ENCODE measurements around the gene SPINK8. TPM values are rescaled to one million over a fixed set of nuclear protein-coding genes. Genes with fewer than 3 reads are reported as not detected.
A peak's percentile ranks its signal among the peaks of the same experiment; 100 is the strongest.

The SPINK8 gene
- total and polyA plus RNA-seq, 8 donors, result not detected

DNA sequence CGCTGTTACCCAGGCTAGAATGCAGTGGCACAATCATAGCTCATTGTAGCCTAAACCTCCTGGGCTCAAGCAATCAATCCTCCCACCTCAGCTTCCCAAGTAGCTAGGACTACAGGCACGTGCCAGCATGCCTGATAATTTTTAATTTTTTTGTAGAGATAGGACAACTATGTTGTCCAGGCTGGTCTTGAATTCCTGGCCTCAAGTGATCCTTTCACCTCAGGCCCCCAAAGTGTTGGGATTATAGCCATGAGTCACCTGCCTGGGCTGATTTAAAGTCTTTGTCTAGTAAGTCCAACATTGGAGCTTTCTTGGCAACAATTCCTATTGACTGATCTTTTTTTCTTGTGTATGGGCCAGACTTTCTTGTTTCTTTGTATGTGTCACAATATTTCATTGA, 28.1 kb downstream of the SPINK8 start:
- 70 to 74% methylated on average over 2 of the region's 2 CpGs for WGBS, 2 donors
- intact Hi-C loops (cut with DNase I), result no loop called here
- TF ChIP-seq, protein P1, sequence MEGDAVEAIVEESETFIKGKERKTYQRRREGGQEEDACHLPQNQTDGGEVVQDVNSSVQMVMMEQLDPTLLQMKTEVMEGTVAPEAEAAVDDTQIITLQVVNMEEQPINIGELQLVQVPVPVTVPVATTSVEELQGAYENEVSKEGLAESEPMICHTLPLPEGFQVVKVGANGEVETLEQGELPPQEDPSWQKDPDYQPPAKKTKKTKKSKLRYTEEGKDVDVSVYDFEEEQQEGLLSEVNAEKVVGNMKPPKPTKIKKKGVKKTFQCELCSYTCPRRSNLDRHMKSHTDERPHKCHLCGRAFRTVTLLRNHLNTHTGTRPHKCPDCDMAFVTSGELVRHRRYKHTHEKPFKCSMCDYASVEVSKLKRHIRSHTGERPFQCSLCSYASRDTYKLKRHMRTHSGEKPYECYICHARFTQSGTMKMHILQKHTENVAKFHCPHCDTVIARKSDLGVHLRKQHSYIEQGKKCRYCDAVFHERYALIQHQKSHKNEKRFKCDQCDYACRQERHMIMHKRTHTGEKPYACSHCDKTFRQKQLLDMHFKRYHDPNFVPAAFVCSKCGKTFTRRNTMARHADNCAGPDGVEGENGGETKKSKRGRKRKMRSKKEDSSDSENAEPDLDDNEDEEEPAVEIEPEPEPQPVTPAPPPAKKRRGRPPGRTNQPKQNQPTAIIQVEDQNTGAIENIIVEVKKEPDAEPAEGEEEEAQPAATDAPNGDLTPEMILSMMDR (IDR thresholded peaks at IDR 0.05), result no peak
- Histone ChIP-seq H3K9me3 (no peaks in the 10 kb centered on the region), H3K4me3 (no peak overlapping the region), H3K27ac (no peak overlapping the region), H3K27me3 (no peaks in the 10 kb centered on the region), H3K36me3 (no peaks in the 10 kb centered on the region), H3K4me1 (peaks cover 0 to 5% (median 1%) of the 10 kb centered on the region in 3 donors)
- ATAC-seq, result no peak
- FAIRE-seq, result no peak
- DNase-seq, result no peak

DNA sequence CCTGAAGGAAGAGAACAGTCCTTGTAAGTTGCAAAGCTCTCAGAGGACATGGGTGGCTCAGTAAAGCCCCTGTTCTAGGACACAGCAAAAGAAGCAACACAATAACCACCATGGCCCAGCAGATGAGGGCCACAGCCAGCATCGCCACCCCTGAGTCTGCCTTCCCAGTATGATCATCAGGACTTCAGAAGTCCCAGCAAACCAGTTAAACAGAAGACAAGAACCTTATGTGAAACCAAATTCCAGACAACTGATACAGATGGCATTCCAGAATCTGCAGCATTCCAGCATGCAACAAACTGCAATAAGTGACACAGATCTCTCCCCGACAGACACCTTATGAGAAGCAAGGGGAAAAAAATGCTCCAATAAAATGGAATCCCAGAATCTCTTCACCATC, 30.4 kb downstream of the SPINK8 start:
- DNase-seq, result no peak
- no peak for ATAC-seq
- intact Hi-C loops (cut with DNase I), result no loop called here
- Histone ChIP-seq H3K4me3 (no peak overlapping the region), H3K27me3 (no peaks in the 10 kb centered on the region), H3K36me3 (peaks cover 0 to 3% (median 0%) of the 10 kb centered on the region in 3 donors), H3K27ac (no peak overlapping the region), H3K4me1 (peaks cover 3 to 24% (median 16%) of the 10 kb centered on the region in 3 donors), H3K9me3 (no peaks in the 10 kb centered on the region)
- TF ChIP-seq, protein P1 (IDR thresholded peaks at IDR 0.05), result no peak
- 98% methylated on average over 2 of the region's 2 CpGs for WGBS, 2 donors
- no peak for FAIRE-seq

DNA sequence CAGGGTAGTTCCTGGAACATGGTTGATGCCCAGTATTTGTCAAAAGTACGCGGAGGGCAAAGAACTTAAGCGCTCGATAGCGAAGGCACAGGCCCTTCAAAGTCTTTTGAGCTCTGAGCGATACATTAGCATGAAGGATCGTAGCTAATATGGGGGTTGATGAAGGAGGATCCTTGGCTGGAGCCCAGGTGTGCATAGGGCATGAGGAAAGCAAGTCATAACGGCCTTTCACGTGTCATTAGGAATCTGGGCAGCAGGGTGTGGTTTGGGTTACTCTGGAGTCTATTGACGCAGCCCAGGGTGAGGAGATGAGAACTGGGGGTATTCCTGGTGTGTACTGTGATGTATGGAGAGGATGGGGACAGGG, 31.7 kb downstream of the SPINK8 start:
- DNase-seq (peak in 4 of 6 donors; percentile 17 to 41 (median 21)), ATAC-seq (peak; percentile 6 to 25 (median 14)), FAIRE-seq (no peak)
- Histone ChIP-seq H3K4me3 (peak overlapping the region; percentile 75 to 94 (median 88)), H3K4me1 (peaks cover 7 to 26% (median 17%) of the 10 kb centered on the region in 3 donors), H3K27me3 (no peaks in the 10 kb centered on the region), H3K9me3 (no peaks in the 10 kb centered on the region), H3K36me3 (peaks cover 0 to 7% (median 0%) of the 10 kb centered on the region in 3 donors), H3K27ac (peak overlapping the region; percentile 90 to 96 (median 94))
- WGBS, 2 donors, result 2% methylated on average over 10 of the region's 10 CpGs
- TF ChIP-seq, protein P1 (IDR thresholded peaks at IDR 0.05), result no peak
- intact Hi-C loops (cut with DNase I), result no loop called here

DNA sequence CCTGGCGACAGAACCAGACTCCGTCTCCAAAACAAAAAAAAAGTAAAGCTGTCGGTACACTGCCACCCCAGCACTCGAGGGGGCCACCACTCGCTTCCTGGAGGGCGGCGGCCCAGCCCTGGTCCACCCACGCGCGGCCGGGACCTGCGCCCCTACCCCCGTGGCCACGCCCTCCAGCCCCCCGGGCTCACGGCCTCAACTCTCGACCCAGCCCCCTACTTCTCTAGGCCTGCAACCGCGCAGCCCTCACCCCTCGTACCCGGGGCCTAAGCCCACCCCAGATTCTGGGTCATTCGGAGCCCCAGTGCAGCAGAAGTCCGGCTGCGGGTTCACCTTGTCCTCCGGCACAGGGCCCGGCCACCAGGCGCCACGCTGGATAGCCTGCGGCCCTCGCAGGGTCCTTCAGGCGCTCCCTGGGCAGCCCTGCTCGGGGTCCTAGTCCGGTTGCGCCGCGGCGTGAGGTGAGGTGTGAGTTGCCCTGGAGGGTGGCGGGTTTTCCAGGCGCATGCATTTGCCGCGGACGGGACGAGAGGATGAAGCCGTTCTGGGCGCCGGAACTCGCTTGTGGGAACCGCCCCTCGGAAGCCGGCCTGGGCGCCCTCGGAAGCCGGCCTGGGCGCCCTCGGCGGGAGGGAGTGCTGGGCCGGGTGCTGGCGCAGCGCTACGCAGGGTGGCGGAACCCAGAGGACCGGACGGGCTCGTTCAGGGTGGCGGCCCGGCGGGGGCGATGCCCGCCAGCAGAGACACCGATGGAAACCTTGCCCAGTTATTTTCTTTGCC, 32.3 kb downstream of the SPINK8 start, which contains the start of gene NME6:
NME6 (minus strand) TSS at position 348 of the 780 bp plus-strand sequence.
- WGBS, 2 donors, result 0 to 1% methylated on average over 59 to 70 of the region's 70 CpGs
- intact Hi-C loops (cut with DNase I), result no loop called here
- no peaks in the 10 kb centered on the region for H3K9me3 ChIP-seq
- no peak for FAIRE-seq
- peaks cover 0 to 7% (median 0%) of the 10 kb centered on the region in 3 donors for H3K36me3 ChIP-seq
- peak; percentile 99 for ATAC-seq
- peak; percentile 89 to 97 (median 90) for DNase-seq
- no peaks in the 10 kb centered on the region for H3K27me3 ChIP-seq
- H3K4me1 ChIP-seq, result peaks cover 12 to 31% (median 17%) of the 10 kb centered on the region in 3 donors
- TF ChIP-seq, protein P1 (IDR thresholded peaks at IDR 0.05), result no peak
- H3K4me3 ChIP-seq, result peak within 1 kb of the TSS; percentile 75 to 94 (median 88)
- H3K27ac ChIP-seq, result peak within 1 kb of the TSS; percentile 90 to 96 (median 94)
